NOMO-1 treated with dmso at 0.1 percent for 144 hours (cell line): ENCODE data around the gene PCDH19.

Experiments used
- DNase-seq: peaks from one replicate; lab custom pipeline; 2025; ENCODE audit not compliant: unreplicated experiment; lab: John Stamatoyannopoulos, UW

The PCDH19 gene

GRCh38 chrX:100407147-100407783, 2.8 kb downstream of the PCDH19 start:
- no peak for DNase-seq

DNA sequence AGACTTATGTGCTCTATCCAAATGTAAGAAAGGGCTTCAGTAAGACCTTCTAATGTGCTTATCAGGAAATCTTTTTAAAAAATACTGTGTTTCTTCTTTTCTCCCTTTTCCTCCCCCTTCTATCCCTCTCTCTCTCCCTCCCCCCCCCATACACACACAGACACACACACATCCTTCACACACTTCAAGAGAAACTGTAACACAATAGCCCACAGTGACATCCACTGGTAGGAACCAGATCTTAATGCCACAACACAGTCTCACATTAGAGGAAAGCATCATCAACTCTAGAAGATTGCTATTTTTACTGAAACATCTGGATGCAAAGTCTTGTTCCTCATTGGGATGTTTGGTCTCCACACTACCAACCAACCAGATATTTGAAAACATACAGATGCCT, 4.6 kb downstream of the PCDH19 start:
- no peak for DNase-seq

DNA sequence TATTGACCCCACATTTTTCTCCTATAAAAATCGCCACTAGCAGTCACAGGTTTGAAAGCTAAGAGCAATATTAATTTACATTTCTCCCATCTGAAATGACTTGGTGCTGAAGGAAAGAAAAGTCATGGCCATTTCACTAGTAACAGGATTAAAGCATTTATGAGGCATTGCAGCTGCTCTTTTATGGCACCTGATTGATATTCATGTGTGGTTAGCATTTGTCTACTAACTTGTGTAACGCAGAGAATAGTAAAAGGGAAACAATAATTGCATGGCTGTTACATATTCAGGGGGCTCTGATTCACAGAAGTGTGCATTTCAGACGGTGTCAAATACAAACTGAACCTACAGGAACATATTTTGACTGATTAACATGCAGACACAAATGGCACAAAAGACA, 5.2 kb downstream of the PCDH19 start:
- DNase-seq: no peak

GRCh38 chrX:100395781-100396180, 14.3 kb downstream of the PCDH19 start:
- DNase-seq: no peak

DNA sequence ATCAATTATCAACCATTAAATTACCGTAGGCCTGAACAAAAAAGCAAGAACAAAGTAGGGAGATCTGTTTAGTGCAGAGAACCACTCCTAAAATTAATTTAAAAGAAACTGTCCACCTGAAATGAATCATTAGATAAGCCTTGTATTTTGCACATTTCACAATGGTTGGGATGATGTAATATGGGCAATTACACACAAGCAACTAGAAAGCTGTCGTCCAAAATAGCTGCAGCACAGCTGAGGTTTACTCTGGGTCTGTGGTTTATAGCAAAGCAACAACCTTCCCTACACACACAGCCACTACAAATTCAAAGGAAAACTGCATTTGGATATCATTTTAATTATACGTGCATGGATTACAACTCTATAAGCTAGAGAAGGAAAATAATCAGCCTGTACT, 28.5 kb downstream of the PCDH19 start:
- DNase-seq: no peak

DNA sequence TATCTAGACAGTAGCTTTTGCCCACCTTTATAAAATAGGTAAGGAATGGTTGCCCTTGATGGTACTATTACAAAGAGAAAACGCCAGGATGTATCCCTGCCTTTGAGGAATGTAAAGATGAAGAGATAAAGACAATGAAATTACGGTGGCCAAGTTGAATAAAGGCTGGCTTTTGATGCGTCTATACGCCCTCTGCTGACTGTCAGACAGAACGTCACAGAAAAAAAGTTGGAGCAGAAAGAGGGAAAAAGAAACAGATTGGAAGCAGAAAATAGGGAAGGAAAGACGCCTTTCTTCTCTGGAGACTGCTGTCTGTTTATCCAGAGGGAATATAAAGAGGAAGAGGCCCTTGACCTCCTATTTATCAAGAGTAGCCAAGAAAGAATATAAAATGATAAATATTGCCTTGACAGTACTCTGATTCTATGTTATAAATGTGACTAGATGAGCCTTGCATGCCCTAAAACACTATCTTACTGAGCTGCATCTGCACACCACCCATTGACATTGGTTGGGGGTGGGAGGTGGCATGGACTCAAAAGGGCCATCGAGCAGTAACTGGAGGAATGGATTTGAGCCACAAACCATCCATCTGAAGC, 30.6 kb downstream of the PCDH19 start:
- DNase-seq: no peak

GRCh38 chrX:100377826-100378225, 32.2 kb downstream of the PCDH19 start:
- no peak for DNase-seq

- no peak for DNase-seq
These were observed 33.5 kb downstream of the PCDH19 start for GRCh38 chrX:100376576-100376975.

DNA sequence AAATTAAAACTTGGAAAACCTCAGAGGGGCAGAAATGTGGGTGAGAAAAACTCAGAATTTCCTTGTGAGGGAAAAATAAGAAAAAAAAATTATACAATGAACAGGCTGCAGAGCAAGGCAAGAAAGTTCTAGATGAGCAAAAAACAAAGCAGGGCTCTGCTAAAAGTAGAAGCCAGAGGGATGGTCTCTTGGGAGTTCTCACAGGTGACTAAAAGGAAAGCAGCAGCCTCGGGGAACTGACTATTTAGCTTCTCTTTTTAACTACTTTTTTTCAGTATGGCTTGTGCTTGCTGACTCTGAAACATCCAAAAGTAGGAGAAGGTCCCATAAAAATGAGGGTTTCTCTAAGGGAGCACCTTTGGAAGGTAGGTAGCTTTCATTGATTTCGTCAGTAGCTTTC, 36.4 kb downstream of the PCDH19 start:
- no peak for DNase-seq

DNA sequence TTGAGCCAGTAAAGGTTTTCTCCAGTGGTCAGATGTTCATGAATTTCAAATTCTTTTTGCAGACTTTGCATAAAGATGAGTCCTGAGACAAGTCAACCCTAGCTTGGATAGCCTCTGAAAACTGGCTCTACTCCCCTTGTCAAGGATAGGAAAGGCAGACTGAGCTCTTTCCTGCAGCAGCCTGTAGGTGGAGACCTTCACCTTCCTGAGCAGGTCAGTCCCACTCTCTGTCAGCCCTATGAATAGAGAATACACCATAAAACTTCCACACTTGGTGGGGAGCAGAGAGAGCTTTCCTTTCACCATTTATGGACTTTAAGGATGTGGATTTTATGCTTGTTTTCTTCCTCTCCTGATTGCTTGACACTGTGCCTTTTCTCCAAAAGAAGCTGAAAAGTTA, 41.9 kb downstream of the PCDH19 start:
- no peak for DNase-seq

DNA sequence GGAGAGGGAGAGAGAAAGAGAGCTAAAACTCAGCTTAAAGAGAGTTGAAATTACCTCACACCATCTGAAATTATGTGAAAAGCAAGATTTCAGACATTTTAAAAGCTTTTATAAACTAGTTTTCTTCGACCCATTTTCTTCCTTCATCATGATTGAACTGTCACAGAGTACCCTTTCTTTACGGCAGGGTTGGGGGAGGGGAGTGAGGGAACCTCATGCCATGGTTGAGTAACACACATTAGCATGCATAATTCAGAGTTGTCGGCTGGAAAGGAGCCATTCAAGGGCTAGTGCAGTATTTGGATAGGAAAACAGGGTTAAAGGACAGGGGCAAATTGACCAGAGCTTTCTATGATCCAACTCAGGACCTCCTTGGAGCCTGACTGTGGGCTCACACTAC, 46.2 kb downstream of the PCDH19 start:
- DNase-seq: no peak

- no peak for DNase-seq
These were observed 51.3 kb downstream of the PCDH19 start for GRCh38 chrX:100358766-100359165.

DNA sequence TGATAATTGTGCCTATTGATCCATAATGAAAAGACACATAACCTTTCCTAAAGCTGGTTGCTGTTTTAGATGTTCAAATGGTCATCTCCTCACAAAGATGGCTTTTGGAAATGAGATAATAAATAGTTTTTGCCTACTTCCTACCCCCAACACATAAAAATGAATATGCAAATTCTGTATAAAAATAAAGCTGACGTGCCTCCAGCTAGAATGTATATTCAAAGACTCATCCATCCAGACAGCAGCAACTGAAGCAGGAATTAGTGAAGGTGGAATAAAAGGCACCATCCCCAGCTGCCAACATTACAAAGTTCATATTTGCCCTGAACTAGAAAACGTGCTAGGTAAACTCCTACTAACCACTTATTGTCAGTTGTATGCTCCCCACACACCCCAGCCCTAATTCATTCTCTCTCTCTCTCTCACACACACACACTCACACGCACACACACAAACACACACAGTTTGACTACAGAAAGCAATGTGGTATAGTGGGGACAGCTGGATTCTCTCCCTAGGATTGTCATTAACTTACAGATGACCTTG, 53.6 kb downstream of the PCDH19 start:
- no peak for DNase-seq

- DNase-seq: no peak
These were observed 54.4 kb downstream of the PCDH19 start for GRCh38 chrX:100355680-100356079.

GRCh38 chrX:100353326-100353725, 56.7 kb downstream of the PCDH19 start:
- no peak for DNase-seq

DNA sequence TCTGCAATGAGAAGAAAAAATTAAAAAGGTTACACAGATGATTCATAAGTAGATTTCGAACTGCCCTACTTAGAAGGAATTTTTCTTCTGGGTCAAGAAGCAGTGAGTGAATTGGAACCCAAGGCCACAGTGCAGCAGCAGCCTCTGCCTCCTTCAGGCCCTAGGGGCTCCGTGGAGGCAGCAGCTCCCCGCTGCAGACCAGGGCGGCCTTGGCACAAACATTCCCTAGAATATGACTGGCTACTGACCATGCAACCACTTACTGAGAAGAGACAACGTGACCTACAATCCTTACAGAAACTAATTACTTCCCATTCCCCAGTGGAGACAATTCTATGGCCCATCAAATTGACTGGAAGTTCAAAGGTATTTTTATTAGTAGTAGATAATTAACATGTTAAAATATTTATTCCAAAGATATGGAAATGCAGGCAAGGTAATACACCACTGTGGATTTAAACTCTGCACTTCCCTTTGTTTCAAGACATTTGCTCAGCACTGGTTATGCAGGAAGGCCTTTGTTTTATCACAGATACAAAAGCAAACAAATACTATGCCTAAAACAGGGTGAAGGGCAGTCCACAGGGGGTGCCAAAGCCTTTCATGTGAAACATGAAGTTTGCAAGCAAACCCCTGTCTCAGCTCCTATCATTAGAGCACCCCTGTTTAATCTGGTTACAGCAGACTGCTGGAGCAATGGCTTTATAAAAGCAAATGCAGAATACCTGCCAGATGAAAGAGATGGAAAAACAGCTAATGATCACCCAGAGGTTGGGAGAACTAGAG, 59.2 kb downstream of the PCDH19 start:
- no peak for DNase-seq

DNA sequence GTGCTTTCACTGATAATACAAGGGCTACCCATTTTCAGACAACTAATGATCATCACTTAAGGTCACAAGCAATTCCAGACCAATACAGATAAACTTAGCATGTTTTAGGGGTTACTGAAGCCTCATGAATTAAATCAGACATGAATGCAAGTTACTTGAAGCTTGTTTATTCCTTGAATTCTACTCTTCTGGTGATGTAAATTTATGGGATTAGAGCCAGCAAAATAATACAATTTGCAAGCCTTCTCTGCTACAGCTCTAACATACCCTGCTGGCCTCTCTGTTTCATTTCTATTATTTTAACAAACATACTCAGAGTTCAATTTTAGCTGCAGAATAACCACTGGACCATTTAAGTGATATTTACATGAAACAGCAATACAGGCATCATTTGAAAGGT, 60.7 kb downstream of the PCDH19 start:
- DNase-seq: no peak

- DNase-seq: no peak
These were observed 68.9 kb downstream of the PCDH19 start for GRCh38 chrX:100341142-100341510.

GRCh38 chrX:100340491-100341141, 69.5 kb downstream of the PCDH19 start:
- DNase-seq: no peak

- DNase-seq: no peak
These were observed 81.7 kb downstream of the PCDH19 start for GRCh38 chrX:100328351-100328750.

DNA sequence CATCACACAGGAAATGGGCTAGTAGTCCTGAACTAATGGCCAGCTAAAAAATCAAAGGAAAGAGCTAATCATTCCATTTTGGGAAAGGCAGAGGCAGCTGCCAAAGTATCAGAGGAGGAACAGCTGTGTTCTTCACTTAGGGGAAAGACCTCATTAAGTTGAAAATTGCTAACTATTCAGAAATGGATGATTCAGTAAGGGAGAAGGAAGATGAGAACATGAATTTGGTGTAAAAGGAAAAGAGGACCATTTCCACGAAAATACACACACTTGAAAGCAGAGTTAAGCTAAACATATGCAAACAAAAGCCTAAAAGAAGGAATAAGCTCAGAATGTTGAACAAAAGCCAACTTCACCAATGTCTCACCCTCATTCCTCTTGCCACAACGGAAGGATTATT, 90.4 kb downstream of the PCDH19 start:
- DNase-seq: no peak

DNA sequence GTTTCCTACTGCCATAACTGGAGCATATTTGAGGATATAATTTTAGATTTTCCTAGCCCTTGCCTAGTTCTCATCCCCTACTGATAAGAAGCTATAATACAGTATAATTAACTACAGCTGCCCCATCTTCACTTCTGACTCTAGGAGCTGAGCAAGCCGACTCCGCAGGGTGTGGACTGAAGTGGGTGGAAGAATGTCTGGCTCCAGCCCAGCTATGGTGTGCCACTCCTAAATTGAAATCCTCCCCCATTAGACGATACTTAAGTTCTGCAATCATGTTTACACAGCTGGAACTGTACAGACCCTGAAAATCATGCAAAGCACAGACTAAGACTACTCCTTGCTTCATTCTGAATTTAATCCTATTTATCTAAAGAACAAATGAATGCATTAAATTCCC, 93.1 kb downstream of the PCDH19 start:
- no peak for DNase-seq
